Adrenal gland (tissue), 12 donors: ENCODE data around the gene RNLS. TPM values are rescaled to one million over a fixed set of nuclear protein-coding genes. Genes with fewer than 3 reads are reported as not detected.

ENCODE experiments used
- DNase-seq, 7 donors: peaks; one replicate each; pipeline ENCODE4 v3.0.0-alpha.2; 2019 to 2020
- H3K27ac ChIP-seq, 5 donors: fragments of 200-600 bp; sonication (generic) in 4 of 5; 1 replicate in 3 of 5; 2 replicates in 2 of 5; pipeline versions ENCODE4 v1.5.1 to v1.8.0; 2016 to 2020; ENCODE audit warnings: mild to moderate bottlenecking in 1 of 5
- H3K27me3 ChIP-seq: fragments of 200-600 bp; 2 replicates; pipeline ENCODE4 v1.8.0; 2021
- H3K36me3 ChIP-seq, 2 donors: fragments of 200-600 bp; replicated peaks in 1 of 2; 1 replicate in 1 of 2; 2 replicates in 1 of 2; pipeline versions ENCODE4 v1.5.1 to v1.8.0; 2018 to 2022
- H3K4me1 ChIP-seq, 2 donors: fragments of 200-600 bp; replicated peaks in 1 of 2; 1 replicate in 1 of 2; 2 replicates in 1 of 2; pipeline versions ENCODE4 v1.5.1 to v1.8.0; 2018 to 2021
- H3K4me3 ChIP-seq, 4 donors: fragments of 200-600 bp; sonication (generic) in 3 of 4; one replicate each; pipeline ENCODE4 v1.5.1; 2016 to 2018
- H3K9me3 ChIP-seq, 3 donors: fragments of 200-600 bp; sonication (generic) in 1 of 3; replicated peaks in 1 of 3; 1 replicate in 2 of 3; 2 replicates in 1 of 3; pipeline versions ENCODE4 v1.5.1 to v1.8.0; 2016 to 2021
- POLR2A ChIP-seq, 2 donors: fragments of 450-650 bp; IDR thresholded peaks; one replicate each; pipeline ENCODE4 v1.6.1; 2017; ENCODE audit warnings: antibody characterized with exemption in 2 of 2, mild to moderate bottlenecking in 2 of 2, moderate library complexity in 1 of 2
- WGBS, 4 donors: extraction: QIAGEN DNeasy Blood & Tissue Kit in 2 of 4; methylation state at CpG; one replicate each; pipeline versions ENCODE4 v1.1.5 to v1.1.7; 2013 to 2017; 5-methylcytosine and 5-hydroxymethylcytosine counted together
- intact Hi-C, 2 donors: fragments of 100-400 bp; cut with DNase I; formaldehyde crosslinking; loops; one replicate each; pipeline versions ENCODE4 v1.14.1 to v1.15.0; 2022 to 2023
- polyA plus RNA-seq, 3 donors: library from polyadenylated mRNA; stranded (reverse); fragments of 200-250 nt in 2 of 3; fragments of 350-450 nt in 1 of 3; fragmentation: Illumina TruSeq in 1 of 3; extraction: RNeasy Lipid Tissue Mini Kit (QIAGEN cat#74804) in 1 of 3; gene quantifications; one replicate each; pipeline ENCODE4 v1.2.3, GENCODE V29; 2013 to 2014
- total RNA-seq, 9 donors: library from RNA; depleted of rRNA in 4 of 9; stranded (reverse); fragments of >200 nt in 4 of 9; fragments of 120-200 nt in 1 of 9; fragmentation: NEBNext Ultra II Directional in 1 of 9; extraction: Animal tissue kit (Norgen Biotek cat#: 25700) in 1 of 9; gene quantifications; one replicate each; pipeline versions ENCODE4 v1.1.0 to v1.2.4, GENCODE V29; 2013 to 2023
- TF ChIP-seq, protein P1 (sequence below), 6 experiments: fragments of 450-650 bp in 4 of 6; fragments of 200-600 bp in 2 of 6; sonication (generic) in 1 of 6; IDR thresholded peaks; 1 replicate in 5 of 6; 2 replicates in 1 of 6; pipeline versions ENCODE4 v1.5.1 to v1.8.0; 2016 to 2021; ENCODE audit warnings: antibody characterized with exemption in 6 of 6, mild to moderate bottlenecking in 2 of 6, moderate library complexity in 1 of 6
- donor health status: healthy with polysubstance abuse.
- donor health status: Bipolar disorder and iron deficiency.
- donor health status: DM: yes; HTN: yes; CAD: no.
- donor health status: DM: no; HTN: no; CAD: no.
- donor health status: DM: no; HTN: no; CAD: no.
- donor health status: DM: yes; HTN: yes; CAD: no.

The RNLS gene
- total and polyA plus RNA-seq, 12 donors, result 7.2 to 51.3 (median 27.9) TPM

DNA sequence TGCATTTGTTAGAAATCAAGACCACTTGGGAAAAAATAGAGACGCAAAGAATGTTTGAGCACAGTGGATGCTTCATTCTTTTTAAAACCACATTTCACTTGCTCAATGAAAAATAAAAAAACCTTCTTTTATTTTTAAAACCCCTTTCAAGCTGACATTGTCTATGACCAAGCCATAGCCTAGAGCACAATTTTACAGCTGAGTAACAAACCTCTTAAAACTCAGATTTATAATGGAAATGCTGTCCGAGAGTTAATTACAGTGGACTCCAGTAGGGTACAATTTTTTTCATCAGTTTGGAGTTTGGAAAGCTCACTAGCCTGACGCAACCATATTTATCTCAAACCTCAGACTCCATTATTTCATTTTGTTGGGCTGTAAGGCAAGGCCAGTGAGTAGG is 116.3 kb downstream of the RNLS start:
- 88 to 93% (median 90%) methylated on average over 3 of the region's 3 CpGs for WGBS, 4 donors
- no peak for DNase-seq
- no peak overlapping the region for H3K27ac ChIP-seq
- H3K9me3 ChIP-seq, result no peaks in the 10 kb centered on the region
- no peaks in the 10 kb centered on the region for H3K36me3 ChIP-seq
- no peaks in the 10 kb centered on the region for H3K27me3 ChIP-seq
- intact Hi-C loops, result no loop called here
- no peaks in the 10 kb centered on the region for H3K4me1 ChIP-seq
- TF ChIP-seq, protein P1, sequence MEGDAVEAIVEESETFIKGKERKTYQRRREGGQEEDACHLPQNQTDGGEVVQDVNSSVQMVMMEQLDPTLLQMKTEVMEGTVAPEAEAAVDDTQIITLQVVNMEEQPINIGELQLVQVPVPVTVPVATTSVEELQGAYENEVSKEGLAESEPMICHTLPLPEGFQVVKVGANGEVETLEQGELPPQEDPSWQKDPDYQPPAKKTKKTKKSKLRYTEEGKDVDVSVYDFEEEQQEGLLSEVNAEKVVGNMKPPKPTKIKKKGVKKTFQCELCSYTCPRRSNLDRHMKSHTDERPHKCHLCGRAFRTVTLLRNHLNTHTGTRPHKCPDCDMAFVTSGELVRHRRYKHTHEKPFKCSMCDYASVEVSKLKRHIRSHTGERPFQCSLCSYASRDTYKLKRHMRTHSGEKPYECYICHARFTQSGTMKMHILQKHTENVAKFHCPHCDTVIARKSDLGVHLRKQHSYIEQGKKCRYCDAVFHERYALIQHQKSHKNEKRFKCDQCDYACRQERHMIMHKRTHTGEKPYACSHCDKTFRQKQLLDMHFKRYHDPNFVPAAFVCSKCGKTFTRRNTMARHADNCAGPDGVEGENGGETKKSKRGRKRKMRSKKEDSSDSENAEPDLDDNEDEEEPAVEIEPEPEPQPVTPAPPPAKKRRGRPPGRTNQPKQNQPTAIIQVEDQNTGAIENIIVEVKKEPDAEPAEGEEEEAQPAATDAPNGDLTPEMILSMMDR (IDR thresholded peaks at IDR 0.05), result no peak
- H3K4me3 ChIP-seq, result no peak overlapping the region

DNA sequence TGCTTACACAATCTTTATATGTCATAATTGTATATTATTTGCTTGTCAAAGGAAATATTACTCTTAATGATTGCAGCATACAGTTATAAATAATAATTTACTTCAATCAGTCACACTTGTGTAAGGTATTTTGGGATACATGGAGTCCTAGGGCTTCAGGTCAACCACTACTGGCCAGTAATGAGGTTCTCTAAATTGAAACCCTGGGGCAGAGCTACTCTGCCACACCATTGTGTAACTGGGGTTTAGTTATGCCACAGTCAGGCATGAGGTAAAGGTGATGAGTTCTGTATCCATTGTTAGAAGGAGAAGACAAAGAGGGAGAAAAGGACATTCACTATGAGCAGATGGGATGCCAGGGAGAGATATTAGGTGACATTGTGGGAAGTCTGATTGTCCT is 117.4 kb downstream of the RNLS start:
- intact Hi-C loops, result no loop called here
- no peak for DNase-seq

DNA sequence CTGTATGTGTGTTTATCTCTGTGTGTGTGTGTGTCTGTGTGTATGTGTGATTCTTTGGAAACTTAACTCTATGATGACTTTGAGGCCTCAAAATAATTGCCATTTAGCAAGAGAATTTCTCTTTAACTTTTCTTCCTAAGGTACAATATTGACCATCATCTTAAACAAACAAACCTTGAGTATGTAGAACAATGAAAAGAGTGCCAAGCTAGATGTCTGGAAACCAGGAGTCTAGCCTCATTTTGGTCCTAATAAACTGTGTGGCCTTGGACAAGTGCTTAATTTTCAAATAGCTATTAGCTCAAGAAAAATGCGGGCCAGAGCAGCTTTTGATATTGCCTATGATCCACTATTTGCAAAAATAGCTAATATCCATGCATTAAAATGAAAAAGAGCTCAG is 119.3 kb downstream of the RNLS start:
- intact Hi-C loops, result no loop called here
- H3K27me3 ChIP-seq, result no peaks in the 10 kb centered on the region
- H3K9me3 ChIP-seq, result no peaks in the 10 kb centered on the region
- H3K4me3 ChIP-seq, result no peak overlapping the region
- no peak overlapping the region for H3K27ac ChIP-seq
- no peaks in the 10 kb centered on the region for H3K36me3 ChIP-seq
- DNase-seq, result no peak
- H3K4me1 ChIP-seq, result no peaks in the 10 kb centered on the region
- no peak for TF ChIP-seq POLR2A (IDR thresholded peaks at IDR 0.05)
- TF ChIP-seq, protein P1 (IDR thresholded peaks at IDR 0.05), result no peak
- 89 to 100% (median 94%) methylated on average over 1 of the region's 1 CpG for WGBS, 4 donors

More for the DNA sequence above, 117.4 kb downstream of the RNLS start:
- Histone ChIP-seq H3K36me3 (no peaks in the 10 kb centered on the region), H3K27ac (no peak overlapping the region), H3K4me3 (no peak overlapping the region), H3K9me3 (no peaks in the 10 kb centered on the region), H3K4me1 (no peaks in the 10 kb centered on the region), H3K27me3 (no peaks in the 10 kb centered on the region)
- no peak for TF ChIP-seq POLR2A (IDR thresholded peaks at IDR 0.05)
- TF ChIP-seq, protein P1 (IDR thresholded peaks at IDR 0.05), result no peak

DNA sequence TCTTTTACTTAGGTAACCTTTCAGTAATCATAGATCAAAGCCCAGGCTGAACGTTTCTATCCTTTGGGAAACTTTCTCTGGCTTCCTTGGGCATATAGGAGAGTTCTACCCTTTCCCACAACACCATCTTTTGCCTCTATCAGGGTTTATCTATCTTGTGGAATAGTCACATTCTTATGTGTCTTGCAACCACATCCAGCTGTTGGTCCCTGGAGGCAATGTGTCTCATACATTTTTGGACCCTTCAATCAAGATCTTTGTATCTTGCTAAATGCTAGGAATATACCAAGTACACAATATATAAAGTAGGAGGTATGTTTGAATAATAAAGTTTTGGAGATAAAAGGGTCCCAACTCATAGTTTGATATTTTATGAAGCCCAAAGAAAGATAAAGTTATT is 121.7 kb downstream of the RNLS start:
- H3K4me3 ChIP-seq, result no peak overlapping the region
- TF ChIP-seq, protein P1 (IDR thresholded peaks at IDR 0.05), result no peak
- no peak for TF ChIP-seq POLR2A (IDR thresholded peaks at IDR 0.05)
- H3K9me3 ChIP-seq, result no peaks in the 10 kb centered on the region
- H3K36me3 ChIP-seq, result no peaks in the 10 kb centered on the region
- H3K27me3 ChIP-seq, result no peaks in the 10 kb centered on the region
- H3K27ac ChIP-seq, result no peak overlapping the region
- WGBS, 4 donors, result 53 to 79% (median 69%) methylated on average over 1 of the region's 1 CpG
- no peak for DNase-seq
- no peaks in the 10 kb centered on the region for H3K4me1 ChIP-seq
- intact Hi-C loops, result no loop called here
